NT2/D1 (cell line): ENCODE data around the gene TDRD3.

Source experiments
- SUZ12 ChIP-seq: IDR thresholded peaks from 2 replicates; pipeline ENCODE4 v1.6.1; 2011; ENCODE audit not compliant: insufficient read length, insufficient read depth; ENCODE audit errors: extremely low read depth
- ZNF274 ChIP-seq: IDR thresholded peaks from 2 replicates; pipeline ENCODE4 v1.6.1; 2011; ENCODE audit warnings: mild to moderate bottlenecking, low read depth, low read length

- TF ChIP-seq SUZ12 (no peak), ZNF274 (no peak)
Measured at GRCh38 chr13:60427285-60427684, 30.3 kb downstream of the TDRD3 start.
